SHP77 (cell line): ENCODE results near the gene EPB41L4A.
"Not testable (repeated sequence)": the region's sequence is repeated elsewhere in the genome, so short reads cannot be mapped to it uniquely, and the experiment has no call there.

ENCODE experiments used
- DNase-seq, 2 experiments: peaks; one replicate each; lab custom pipeline; 2025; lab: John Stamatoyannopoulos, UW

Gene EPB41L4A

DNA sequence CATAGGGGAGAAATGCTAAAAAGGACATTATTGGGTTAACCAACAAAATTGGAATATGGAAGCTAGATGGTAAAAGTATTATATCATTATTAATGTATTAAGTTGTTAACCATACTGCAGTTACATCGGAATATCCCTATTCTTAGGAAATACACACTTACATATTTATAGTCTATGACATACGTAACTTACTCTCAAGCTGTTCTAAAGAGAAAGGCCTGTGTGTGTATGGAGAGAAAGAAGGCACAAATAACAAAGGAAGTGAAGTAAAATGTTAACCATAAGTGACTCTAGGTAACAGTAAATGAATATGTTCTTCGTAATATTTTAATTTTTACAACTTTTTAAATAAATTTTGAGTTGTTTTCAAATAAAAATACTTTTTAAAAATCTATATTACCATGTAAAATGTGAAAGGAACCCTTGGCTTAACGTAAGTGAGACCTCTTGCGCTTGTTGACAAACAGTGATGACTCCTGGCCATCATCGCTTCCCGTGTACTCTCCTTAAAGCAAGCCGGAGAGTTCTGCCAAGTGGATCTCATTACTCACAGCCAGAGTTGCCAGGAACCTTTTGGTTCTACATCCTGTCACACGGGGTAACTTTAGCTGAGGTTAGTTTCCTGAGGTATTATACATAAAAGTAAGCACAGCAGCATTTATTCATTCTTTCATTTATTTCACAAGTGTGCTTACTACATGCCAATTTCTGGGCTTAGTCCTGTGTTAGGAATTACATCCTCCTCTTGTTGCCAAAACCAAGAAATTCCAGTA lies 165.4 kb downstream of the EPB41L4A start:
- DNase-seq, result no peak

DNA sequence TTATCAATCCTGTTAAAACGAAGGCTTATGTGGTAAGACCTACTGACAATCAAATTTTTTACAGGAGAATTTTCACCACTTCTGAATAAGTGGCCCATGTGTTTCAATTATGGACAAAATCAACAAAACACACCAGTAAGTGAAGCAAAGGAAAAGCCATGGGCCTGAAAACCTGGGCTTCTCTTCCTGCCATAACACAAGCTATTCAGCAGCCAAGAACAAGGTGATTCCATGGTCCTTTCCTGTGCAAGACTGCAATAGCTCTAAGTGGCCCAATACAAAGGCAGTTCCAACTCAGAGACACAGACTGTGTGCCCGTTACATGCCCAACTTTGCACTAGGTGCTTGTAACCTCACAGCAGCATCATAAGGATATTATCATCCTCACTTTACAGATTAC lies 168.5 kb downstream of the EPB41L4A start:
- DNase-seq, result no peak

DNA sequence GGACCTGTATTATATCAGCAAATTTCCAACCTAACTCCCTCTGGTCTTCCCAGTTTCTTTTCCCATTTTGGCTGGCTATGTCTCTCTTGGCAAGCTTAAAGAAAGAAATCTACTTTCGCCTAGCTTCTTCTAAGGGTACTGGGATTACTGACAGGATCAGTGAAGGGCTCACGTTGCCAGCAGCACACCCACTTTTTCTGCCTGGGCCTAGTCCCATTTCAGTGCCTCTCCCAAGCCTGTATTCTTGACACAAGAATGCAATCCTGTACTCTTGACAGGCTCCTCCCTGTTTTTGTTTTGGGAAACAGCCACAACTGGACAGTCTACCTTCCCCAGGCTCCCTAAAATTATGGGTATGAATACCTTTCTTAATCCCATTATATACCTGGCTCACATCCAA lies 170.5 kb downstream of the EPB41L4A start:
- DNase-seq, result no peak

DNA sequence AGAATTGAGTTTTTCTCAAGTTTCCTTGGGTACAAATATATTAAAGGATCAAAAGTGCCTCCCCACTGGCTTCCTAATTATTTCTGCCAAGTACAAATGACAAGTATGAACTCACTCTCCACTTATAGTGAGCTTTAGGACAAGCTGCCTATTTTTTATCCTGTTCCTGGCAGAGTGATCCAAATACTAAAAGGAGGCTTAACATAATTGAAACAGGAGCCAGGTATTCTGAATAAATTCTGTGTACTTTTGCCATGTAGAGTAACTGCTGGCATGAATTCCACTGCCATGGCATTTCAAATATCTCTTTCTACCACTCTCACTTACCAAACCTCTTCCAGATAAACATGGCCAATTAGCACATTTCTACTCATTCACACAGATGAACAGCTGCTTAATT lies 171.1 kb downstream of the EPB41L4A start:
- DNase-seq, result no peak

DNA sequence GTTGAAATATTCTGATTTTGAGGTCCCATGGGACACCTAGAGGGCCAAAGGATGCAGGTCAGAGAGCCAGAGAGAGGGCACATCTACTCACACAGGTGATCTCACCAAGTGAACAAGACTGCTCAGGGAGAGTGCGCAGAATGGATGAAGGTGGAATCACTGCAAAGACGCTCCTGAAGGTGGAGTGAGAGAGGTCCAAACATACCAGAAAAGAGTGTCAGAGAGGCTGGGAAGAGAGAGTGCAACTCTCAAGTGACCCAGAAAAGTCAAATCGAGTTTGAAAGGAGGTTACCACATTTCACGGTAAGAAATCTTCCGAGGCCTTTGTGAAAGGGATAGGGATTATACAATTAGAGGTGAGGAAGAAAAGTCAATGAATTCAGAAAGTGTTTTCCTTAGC lies 173.4 kb downstream of the EPB41L4A start:
- DNase-seq, result no peak

DNA sequence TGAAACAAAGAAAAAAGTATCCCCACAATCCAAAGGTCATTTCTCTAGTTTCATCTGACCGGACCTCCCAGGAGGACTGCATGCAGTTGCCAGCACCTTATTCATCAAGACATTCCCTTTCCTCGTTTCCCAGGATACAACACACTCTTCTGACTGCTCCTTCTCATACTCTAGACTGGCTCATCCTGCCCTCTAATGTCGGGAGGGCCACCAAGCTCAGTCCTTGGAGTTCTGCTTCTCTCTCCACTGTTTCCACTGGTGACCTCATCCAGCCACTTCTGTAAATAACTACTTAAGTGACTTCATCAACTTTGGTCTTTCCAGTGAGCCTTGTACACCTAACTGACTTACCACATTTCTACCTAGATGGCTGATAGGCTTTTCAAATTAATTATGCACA lies 179.1 kb downstream of the EPB41L4A start:
- DNase-seq, result no peak

DNA sequence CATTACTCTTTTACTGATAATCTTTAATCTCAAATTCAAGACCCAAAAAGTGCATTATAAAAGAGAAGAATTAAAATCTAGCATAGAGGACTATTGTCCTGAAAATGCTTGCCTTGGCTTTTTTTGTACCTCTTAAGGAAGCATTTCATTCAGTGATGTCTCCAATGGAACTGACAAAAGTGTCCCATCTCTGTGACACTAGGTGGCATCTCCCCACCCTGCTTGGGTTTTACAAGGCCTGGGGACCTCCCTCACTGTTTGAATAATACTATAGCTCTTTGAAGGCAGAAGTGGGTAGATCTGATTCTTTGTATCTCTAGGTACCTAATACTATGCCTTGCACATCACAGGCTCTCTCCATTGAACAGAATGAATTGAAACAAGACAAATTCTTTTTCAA lies 180.6 kb downstream of the EPB41L4A start:
- no peak for DNase-seq

DNA sequence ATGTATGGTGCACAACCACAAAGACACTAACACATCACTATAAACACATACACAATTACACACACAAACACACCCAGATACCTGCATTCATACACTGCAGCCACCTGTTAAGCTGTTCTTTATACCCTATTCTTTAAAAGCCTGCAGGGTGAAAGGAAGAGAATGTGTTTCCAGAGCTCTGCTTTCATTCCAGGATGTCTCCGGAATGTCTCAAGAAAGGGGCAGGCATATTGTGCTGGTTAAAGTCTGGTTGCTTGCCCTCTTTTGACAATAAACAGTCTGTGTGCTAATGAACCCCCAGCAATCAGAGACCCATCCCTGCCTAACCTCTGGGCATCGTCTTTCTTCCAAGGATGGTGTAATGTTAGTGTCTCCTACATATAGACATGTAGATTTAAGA lies 181.6 kb downstream of the EPB41L4A start:
- DNase-seq, result no peak

DNA sequence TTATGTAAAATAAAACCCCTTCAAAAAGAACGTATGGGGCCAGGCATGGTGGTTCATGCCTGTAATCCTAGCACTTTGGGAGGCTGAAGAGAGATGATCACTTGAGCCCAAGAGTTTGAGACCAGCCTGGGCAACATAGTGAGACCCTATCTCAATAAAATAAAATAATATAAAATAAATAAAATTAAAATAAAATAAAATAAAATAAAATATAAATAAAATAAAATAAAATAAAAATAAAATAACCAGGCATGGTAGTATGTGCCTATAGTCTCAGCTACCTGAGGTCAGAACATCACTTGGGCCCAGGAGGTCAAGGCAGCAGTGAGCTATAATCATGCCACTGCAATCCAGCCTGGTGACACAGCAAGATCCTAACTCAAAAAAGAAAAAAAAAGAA lies 185.1 kb downstream of the EPB41L4A start:
- no peak for DNase-seq

DNA sequence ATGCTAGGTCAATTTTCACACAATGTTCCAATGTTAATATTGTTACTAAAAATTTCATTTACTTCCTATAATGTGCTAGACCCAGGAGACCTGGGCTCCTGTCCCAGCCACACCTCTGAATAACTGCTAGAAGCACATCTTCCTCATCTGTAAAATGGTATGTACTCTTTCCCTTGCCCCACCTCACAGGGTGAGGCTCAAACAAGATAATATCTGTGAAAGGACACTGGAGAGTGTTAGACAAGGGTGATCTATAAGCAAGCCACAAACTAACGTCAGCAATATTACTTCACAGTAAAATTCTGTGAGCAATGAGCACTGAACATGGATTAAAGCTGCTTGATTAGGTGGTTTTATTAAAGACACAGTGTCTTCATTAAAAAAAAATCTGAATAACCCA lies 186.4 kb downstream of the EPB41L4A start:
- DNase-seq, result no peak

DNA sequence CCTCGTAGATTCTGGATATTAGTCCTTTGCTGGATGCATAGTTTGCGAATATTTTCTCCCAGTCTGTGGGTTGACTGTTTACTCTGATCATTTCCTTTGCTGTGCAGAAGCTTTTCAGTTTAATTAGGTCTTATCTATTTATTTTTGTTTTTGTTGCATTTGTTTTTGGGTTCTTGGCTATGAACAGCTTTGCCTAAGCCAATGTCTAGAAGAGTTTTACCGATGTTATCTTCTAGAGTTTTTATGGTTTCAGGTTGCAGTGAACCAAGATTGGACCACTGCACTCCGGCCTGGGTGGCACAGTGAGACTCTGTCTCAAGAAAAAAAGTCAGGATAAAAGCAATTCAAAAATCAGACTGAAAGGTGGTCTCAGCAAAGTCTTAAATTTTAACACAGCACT lies 188.5 kb downstream of the EPB41L4A start:
- no peak for DNase-seq

DNA sequence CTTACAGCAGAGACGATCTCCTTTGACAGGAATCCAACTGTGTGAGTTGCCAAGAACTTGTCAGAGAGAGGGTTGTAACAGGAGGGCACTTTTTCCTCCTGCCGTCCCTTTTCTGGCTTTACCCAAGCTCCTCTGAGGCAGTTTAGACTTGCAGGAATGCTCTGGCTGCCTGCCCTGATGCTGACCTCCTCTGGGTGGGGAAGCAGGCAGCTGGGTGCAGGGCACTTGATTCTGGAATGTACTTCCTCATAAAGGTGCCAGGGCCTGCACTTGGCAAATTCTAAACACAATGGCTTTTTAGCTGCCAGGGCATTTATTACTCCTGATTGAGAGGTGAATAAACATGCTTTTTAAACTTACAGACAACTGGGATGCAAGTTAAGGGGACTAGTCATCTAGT lies 190.4 kb downstream of the EPB41L4A start:
- DNase-seq, result no peak

DNA sequence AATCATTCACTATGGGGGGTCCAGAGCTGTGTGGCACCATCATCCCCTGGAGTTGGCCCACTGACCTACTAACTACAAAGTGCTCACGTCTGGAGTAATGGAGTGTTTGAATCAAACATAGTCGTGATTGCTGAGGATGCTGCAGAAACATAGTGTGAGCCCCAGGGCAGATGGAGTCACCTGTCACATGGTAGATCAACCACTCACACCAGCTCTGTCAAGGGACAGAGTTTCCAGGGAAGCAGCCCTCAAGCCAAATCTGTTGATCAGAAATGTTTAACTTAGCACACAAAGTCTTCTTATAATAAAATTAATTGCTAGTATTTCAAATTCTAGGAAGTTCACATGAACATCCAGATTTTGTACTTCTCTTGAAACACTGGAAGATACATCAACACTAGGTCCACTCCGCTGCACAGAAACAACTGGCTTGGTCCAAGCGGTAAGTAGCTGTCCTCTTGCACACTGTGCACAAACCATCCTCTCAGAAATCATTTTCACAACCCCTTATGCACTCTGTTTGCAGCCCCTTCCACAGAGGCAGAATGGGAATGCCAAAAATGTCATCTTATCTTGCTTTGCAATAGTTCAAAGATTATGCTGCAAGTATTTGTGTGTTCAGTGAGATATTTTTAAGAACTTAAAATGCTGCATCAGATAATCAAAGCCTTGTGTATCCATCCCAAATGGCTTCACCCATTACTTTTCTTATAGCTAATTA lies 191.0 kb downstream of the EPB41L4A start:
- no peak for DNase-seq

DNA sequence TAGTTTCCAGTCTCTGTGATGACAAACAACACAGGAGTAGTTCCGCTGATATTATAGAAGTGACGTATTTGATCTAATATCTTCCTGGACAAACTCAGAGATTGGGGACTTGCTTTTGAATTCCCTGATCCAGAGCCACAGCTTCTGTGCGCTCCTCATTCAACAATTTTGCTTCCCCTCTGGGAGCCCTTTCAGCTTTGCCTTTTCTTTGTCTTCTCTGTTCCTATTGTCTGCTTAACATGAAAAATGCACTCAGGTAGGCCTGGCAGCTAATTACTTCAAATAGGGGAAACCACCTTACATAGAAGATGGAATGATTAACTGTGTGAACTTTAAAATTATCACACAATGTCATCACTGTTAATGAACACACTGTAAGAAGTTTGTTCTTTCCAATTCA lies 192.9 kb downstream of the EPB41L4A start:
- no peak for DNase-seq

DNA sequence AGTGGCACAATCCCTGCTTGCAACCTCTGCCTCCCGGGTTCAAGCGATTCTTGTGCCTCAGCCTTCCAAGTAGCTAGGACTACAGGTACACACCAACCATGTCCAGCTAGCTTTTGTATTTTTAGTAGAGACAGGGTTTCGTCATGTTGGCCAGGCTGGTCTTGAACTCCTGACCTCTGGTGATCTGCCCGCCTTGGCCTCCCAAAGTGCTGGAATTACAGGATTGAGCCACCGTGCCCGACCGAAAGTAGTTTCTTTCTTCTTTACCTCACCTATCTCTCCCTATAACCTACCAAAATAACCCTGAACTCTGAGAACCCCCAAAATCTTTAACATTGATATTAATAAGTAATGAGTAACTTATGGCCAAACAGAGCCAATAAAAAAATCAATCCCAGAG lies 196.1 kb downstream of the EPB41L4A start:
- not testable (repeated sequence) for DNase-seq

DNA sequence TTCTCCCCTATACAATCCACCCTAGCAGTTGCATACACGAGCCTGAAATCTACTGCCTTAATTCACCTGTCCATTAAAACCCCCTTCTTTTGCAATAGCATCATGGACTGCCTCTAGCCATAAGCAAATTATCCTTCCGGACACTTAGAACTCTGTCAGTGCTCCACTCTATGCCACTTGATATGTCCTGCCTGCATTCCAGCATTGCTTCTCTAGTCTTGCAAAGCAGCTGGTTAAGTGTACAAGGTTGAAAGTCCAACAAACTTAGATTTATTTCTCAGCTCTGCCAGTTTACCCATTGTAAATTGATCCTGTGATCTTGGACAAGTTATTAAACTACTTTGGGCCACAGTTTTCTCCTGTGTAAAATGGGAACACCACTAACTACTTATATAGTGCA lies 197.9 kb downstream of the EPB41L4A start:
- DNase-seq, result no peak

DNA sequence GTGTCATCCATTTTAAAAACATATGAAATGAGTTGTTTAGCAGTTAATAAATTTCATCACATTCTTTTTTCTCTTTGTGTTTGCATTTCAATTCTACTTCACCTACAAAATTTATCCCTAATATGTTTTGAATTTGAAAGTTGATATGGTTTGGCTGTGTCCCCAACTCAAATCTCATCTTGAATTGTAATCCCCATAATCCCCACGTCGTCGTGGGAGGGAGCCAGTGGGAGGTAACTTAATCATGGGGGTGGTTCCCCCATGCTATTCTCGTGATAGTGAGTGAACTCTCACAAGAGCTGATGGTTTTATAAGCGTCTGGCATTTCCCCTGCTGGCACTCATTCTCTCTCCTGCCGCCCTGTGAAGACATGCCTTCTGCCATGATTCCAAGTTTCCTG lies 200.1 kb downstream of the EPB41L4A start:
- DNase-seq, result no peak

DNA sequence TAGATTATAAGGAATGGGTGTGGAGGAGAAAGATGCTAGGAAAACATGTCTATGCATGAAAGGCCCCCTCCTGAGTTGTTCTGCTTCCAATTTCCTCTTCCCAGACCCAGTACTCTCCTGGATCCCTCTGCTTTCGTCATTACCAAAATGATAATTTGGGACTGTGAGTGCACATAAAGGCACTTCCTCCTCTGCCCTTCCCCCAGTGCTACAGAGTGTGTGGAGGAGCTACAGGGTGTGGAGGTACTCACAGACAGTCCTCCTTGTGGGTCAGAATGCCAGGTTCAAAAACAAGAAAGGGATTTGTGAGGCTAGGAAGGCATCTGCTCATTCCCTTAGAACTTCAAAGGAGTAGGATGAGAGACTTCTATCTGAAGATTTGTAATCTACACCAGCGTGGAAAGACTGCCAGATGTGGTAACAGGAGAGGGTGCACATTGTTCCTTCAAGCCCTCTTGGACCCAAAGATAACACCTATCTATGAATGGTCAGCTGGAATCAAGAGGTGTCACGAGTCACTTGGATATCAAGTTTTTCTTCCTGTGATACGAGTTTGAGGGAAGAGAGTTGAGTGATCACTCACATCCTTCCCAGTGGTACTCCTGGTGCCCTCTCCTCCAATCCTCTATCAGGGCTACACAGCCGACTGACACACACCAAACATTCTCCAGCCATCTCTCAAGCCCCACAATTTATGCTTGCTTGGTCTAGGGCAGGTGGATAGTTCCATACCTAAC lies 201.1 kb downstream of the EPB41L4A start:
- no peak for DNase-seq

DNA sequence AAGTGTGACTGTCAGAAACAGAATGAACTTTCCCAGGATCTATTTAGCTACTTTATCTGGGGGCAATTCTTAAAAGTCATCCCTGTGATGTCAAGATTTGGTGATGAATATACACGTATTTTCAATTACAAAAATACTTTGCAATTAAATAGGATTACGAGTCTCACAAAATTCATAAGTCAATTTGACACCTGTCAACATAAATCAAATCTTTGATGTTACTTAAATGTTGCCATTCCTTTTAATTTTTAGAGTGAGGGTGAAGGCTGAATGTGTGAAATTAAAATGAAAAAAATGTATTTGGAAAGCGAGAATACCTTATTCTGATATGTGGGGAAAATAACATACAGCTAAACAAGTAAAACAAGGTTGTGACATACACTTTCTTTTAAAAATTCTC lies 202.9 kb downstream of the EPB41L4A start:
- DNase-seq, result no peak

DNA sequence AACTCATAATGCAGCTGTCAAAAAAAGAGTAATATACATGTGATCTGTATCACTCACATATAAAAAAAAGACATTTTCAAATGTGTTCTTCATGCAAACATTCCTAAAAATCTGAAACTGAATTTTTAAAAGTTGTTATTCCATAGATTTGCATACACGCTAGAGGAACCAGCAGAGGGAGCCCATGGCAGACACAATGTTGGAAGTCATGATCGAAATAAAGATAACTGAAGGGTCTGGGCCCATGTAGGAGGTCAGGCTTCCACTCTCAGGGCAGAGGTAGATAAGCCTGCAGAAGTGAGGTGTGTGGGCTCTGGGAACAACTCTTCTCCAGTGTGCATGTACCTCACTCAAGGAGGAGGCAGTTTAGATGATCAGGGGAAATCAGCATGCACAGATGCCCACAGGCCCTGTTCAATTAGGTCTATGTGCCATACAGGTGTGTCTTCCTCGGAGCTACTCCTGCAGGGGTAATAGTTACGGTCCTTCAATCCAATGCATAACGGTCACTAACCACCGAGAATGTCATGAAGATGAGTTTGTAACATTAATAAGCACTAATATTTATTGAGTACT lies 208.6 kb downstream of the EPB41L4A start:
- peak; percentile 12 to 46 for DNase-seq

DNA sequence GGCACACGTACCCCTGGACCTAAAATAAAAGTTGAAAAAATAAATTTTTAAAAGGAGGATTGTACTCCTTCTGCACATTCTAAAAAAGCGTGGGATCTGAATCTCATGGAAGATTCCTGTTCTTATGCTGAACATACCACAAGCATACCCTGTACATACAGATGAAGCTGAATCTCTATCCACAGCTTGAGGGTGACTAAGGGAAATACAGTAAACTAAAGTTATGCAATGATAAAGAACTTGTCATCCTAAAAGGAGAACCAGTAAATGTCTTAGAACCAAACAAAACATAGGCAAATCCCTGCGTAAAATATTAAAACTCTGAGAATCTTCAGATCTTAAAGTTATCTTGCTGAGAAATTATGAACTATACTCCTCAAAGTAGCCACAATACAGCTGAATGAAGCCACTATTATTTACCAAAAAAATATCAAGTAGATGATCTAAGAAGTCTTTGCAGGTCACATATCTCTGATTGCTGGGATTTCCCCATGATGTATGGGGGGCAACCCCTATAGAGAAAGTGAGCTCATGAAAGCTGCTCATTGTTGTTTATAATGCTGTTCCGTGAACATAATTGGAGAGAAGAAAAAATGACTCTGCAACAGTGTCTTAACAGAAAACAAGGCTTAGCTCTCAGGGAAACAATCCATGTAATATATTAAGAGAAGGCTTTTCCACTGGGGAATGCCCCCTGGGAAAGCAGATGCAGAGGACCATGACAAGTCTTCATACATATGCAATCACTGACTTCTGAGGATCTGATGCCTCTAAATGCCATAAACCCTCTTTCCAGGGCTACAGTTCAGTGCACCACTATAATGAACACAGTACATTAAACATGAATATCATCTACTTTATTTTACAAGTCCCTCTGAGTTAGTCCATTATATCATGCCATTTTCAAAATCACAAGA lies 210.1 kb downstream of the EPB41L4A start:
- DNase-seq, result no peak

DNA sequence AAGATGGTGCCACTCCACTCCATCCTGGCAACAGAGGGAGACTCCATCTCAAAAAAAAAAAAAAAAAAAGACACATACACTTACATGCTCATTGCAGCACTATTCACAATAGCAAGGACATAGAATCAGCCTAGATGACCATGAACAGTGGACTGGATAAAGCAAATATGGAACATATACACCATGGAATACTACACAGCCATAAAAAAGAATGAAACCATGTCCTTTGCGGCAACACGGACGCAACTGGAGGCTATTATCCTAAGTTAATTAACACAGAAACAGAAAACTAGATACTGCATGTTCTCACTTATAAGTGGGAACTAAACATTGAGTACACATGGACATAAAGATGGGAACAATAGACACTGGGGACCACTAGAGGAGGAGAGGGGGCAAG lies 210.9 kb downstream of the EPB41L4A start:
- not testable (repeated sequence) for DNase-seq
